ENCODE data around the gene HAGH. TPM values are rescaled to one million over a fixed set of nuclear protein-coding genes. Genes with fewer than 3 reads are reported as not detected.

Gene HAGH
- polyA plus RNA-seq, 1 donor from 2014 or later: 163 TPM

- TF ChIP-seq RAD21 (conservative IDR thresholded peaks at IDR 0.05) (no peak), POLR2AphosphoS5 (IDR thresholded peaks at IDR 0.05) (peak; percentile 27)
- Histone ChIP-seq H3K9me2 (ENCODE audit: insufficient read depth, low read length) (no peaks in the 10 kb centered on the region), H3K9me3 (ENCODE audit: low read length) (no peaks in the 10 kb centered on the region), H3K9ac (ENCODE audit: low read length) (no peak overlapping the region), H4K20me1 (ENCODE audit: insufficient read depth) (peaks cover 28% of the 10 kb centered on the region), H2AFZ (ENCODE audit: low read depth, low read length) (no peak overlapping the region), H3K36me3 (ENCODE audit: insufficient read depth, low read length) (no peaks in the 10 kb centered on the region), H3K4me3 (ENCODE audit: low read length) (no peak overlapping the region), H3K27me3 (ENCODE audit: insufficient read depth, low read depth, low read length) (no peaks in the 10 kb centered on the region), H3K27ac (ENCODE audit: low read length) (no peak overlapping the region), H3F3A (ENCODE audit: insufficient read depth, low read length, poor library complexity, severe bottlenecking) (no peaks in the 10 kb centered on the region), H3K79me2 (replicated peaks; ENCODE audit: insufficient read depth, low read length) (peaks cover 29% of the 10 kb centered on the region), H3K4me2 (ENCODE audit: low read length) (no peak overlapping the region)
These were observed 48.1 kb downstream of the HAGH start for GRCh38 chr16:1778200-1779179.

- Histone ChIP-seq H3K9me2 (ENCODE audit: insufficient read depth, low read length) (no peaks in the 10 kb centered on the region), H4K20me1 (ENCODE audit: insufficient read depth) (peaks cover 28% of the 10 kb centered on the region), H3K4me2 (ENCODE audit: low read length) (no peak overlapping the region), H3K4me3 (ENCODE audit: low read length) (no peak overlapping the region), H3K36me3 (ENCODE audit: insufficient read depth, low read length) (no peaks in the 10 kb centered on the region), H3F3A (ENCODE audit: insufficient read depth, low read length, poor library complexity, severe bottlenecking) (no peaks in the 10 kb centered on the region), H3K27me3 (ENCODE audit: insufficient read depth, low read depth, low read length) (no peaks in the 10 kb centered on the region), H3K9me3 (ENCODE audit: low read length) (no peaks in the 10 kb centered on the region), H3K9ac (ENCODE audit: low read length) (no peak overlapping the region), H2AFZ (ENCODE audit: low read depth, low read length) (no peak overlapping the region), H3K79me2 (replicated peaks; ENCODE audit: insufficient read depth, low read length) (peaks cover 26% of the 10 kb centered on the region), H3K27ac (ENCODE audit: low read length) (no peak overlapping the region)
- TF ChIP-seq RAD21 (conservative IDR thresholded peaks at IDR 0.05) (no peak), POLR2AphosphoS5 (IDR thresholded peaks at IDR 0.05) (peak; percentile 10), REST (IDR thresholded peaks at IDR 0.05; ENCODE audit: borderline replicate concordance) (no peak)
These were observed 49.0 kb downstream of the HAGH start for GRCh38 chr16:1777375-1778199.

DNA sequence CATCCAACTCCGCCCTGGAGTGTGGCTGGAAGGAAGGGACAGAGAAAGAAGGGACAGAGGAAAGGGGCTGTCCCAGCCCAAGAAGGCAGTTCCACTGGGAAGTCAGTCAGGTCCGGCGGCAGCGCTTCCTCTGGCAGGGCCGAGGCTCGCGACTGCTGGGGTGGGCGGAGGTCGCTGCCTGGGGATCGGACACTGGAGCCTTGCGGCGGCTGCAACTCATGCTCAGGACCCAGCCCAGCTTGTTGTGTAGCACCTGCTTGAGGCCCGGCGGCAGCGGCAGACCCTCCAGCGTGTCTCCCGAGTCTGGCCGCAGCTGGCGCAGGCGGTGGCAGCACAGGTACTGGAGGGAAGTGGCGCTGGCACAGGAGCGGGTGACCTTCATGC, 49.6 kb downstream of the HAGH start:
- no peaks in the 10 kb centered on the region for H3K9me2 ChIP-seq (ENCODE audit: insufficient read depth, low read length)
- H3K27me3 ChIP-seq (ENCODE audit: insufficient read depth, low read depth, low read length): no peaks in the 10 kb centered on the region
- no peaks in the 10 kb centered on the region for H3K9me3 ChIP-seq (ENCODE audit: low read length)
- H3K9ac ChIP-seq (ENCODE audit: low read length): no peak overlapping the region
- peaks cover 26% of the 10 kb centered on the region for H3K79me2 ChIP-seq (replicated peaks; ENCODE audit: insufficient read depth, low read length)
- H3K27ac ChIP-seq (ENCODE audit: low read length): no peak overlapping the region
- TF ChIP-seq REST (IDR thresholded peaks at IDR 0.05; ENCODE audit: borderline replicate concordance): no peak
- TF ChIP-seq TAF1 (IDR thresholded peaks at IDR 0.05; ENCODE audit: low read depth): no peak
- TF ChIP-seq RAD21 (conservative IDR thresholded peaks at IDR 0.05): no peak
- no peak for TF ChIP-seq POLR2AphosphoS5 (IDR thresholded peaks at IDR 0.05)
- no peak for TF ChIP-seq SMC3 (conservative IDR thresholded peaks at IDR 0.05; ENCODE audit: poor library complexity)
- TF ChIP-seq EP300 (conservative IDR thresholded peaks at IDR 0.05; ENCODE audit: poor library complexity, severe bottlenecking): no peak
- no peak for TF ChIP-seq MXI1 (conservative IDR thresholded peaks at IDR 0.05; ENCODE audit: poor library complexity, severe bottlenecking)
- TF ChIP-seq EZH2 (IDR thresholded peaks at IDR 0.05; ENCODE audit: borderline replicate concordance, insufficient read depth, low read length, poor library complexity, severe bottlenecking): no peak
- no peak for TF ChIP-seq CTCF (IDR thresholded peaks at IDR 0.05; ENCODE audit: poor library complexity, severe bottlenecking)
- H3F3A ChIP-seq (ENCODE audit: insufficient read depth, low read length, poor library complexity, severe bottlenecking): no peaks in the 10 kb centered on the region
- H3K4me3 ChIP-seq (ENCODE audit: low read length): no peak overlapping the region
- no peak overlapping the region for H3K4me2 ChIP-seq (ENCODE audit: low read length)
- H3K36me3 ChIP-seq (ENCODE audit: insufficient read depth, low read length): no peaks in the 10 kb centered on the region
- H4K20me1 ChIP-seq (ENCODE audit: insufficient read depth): peaks cover 28% of the 10 kb centered on the region
- H2AFZ ChIP-seq (ENCODE audit: low read depth, low read length): no peak overlapping the region

Measured in neural cell (in vitro differentiated cells).